Measurements from ENCODE around the gene CEP104.
"Not testable (repeated sequence)": the region's sequence is repeated elsewhere in the genome, so short reads cannot be mapped to it uniquely, and the experiment has no call there.

The CEP104 gene

GRCh38 chr1:3825356-3825755 is 31.7 kb downstream of the CEP104 start:
- DNase-seq (ENCODE audit: low read depth in 2 of 2): no peak

GRCh38 chr1:3824650-3825049 is 32.4 kb downstream of the CEP104 start:
- no peak for DNase-seq (ENCODE audit: low read depth in 2 of 2)

DNA sequence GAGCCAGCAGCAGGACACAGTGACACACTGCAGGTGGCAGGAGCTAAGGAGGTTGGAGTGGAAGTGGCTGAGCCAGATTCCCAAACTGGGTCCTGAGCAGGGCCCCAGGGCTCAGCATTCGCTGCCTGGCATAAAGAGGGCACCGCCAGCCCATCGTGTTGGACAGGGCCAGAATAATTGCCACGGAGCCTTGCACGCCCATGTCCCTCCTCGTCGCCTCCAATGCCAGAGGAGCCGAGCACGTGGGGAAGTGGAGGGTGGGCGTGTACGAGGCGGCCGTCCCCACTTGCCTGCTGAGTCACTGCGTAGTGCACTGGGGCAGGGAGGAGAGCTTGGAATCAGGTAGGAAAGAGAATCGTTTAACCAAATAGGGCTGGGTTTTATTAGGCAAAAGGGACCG is 34.6 kb downstream of the CEP104 start:
- no peak for DNase-seq (ENCODE audit: low read depth in 2 of 2)

DNA sequence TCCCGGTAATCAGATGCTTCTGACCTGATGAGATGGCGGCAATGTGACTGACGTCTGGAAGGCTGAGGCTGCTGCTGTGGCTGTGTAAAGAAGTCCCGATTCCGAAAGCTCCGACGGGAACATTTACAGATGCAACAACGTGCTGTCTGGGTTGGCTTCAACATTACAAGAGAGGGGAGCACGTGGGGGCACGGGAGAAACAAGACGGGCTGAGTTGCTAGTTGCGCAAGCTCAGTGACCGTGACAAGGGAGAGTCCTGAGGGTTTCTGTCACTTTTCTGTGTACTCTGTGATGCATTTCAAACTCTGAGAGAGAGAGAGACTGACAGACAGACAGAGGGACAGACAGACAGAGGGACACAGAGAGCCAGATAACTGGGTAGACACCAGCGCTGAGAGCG is 35.1 kb downstream of the CEP104 start:
- DNase-seq (ENCODE audit: low read depth in 2 of 2): no peak

GRCh38 chr1:3821447-3821846 is 35.6 kb downstream of the CEP104 start:
- DNase-seq (ENCODE audit: low read depth in 2 of 2): no peak

DNA sequence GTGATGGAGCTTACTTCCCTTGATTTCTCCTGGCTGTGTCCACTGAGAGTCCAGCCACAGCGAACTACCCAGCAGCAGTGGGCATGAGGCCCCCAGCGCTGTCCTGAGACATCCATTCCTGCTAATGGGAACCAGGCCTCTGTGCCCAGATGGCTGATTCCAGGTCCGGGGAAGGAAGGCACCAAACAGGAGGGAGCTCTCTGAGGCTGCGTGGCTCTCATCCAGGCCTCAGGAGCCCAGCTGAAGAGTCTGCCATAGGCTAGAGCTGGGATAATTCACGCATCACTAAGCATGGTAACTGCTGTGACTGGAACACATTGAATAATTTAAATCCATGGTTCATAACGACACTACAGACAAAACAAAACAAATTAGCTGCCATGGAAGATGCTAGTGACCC is 36.0 kb downstream of the CEP104 start:
- no peak for DNase-seq (ENCODE audit: low read depth in 2 of 2)

DNA sequence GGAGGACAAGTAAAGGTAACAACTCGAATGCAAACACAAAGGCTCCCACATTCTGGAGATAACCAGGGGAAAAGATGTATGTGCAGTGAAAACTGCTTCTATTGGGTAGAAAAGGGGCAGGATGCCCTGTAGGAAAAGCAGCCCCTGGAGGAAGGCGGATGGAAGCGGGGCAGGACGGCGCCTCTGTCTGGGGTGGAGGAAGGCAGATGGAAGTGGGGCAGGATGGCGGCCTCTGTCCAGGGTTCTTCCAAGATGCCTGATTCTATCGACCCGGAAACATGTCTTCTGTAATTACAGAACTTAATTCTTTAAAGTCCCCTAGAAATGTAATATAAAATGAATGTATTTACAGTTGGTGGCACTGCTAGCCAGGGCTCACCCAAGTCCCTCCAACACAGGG is 36.7 kb downstream of the CEP104 start:
- no peak for DNase-seq (ENCODE audit: low read depth in 2 of 2)

- DNase-seq (ENCODE audit: low read depth in 2 of 2): no peak
Observed at GRCh38 chr1:3819771-3820200, 37.2 kb downstream of the CEP104 start.

GRCh38 chr1:3817821-3818597 is 39.0 kb downstream of the CEP104 start:
- no peak for DNase-seq (ENCODE audit: low read depth in 2 of 2)

GRCh38 chr1:3817138-3817740 is 39.8 kb downstream of the CEP104 start:
- DNase-seq (ENCODE audit: low read depth in 2 of 2): no peak

GRCh38 chr1:3816331-3817137 is 40.5 kb downstream of the CEP104 start:
- no peak for DNase-seq (ENCODE audit: low read depth in 2 of 2)

GRCh38 chr1:3814771-3815561 is 42.0 kb downstream of the CEP104 start:
- DNase-seq (ENCODE audit: low read depth in 2 of 2): no peak

DNA sequence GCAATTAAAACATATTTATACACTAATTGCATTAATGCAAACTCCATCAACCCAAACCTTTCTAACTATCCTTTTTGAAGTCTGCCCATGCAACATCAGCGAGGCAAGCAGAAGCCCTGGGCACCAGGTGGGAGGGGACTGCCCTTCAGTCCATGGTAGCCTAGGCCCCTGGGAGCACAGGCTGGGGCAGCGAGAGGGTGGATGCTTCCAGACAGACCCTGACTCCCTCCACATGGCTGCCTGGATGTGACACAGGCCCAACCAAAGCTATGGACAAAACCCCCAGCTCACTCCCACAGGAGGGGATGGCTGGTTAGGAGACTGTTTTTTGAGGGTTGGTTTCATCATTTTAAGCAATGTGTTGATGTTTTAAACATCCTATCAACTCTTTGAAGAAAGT is 42.9 kb downstream of the CEP104 start:
- no peak for DNase-seq (ENCODE audit: low read depth in 2 of 2)

- no peak for DNase-seq (ENCODE audit: low read depth in 2 of 2)
Observed at GRCh38 chr1:3811595-3811911, 45.5 kb downstream of the CEP104 start.

- DNase-seq (ENCODE audit: low read depth in 2 of 2): not testable (repeated sequence)
Observed at GRCh38 chr1:3810149-3810761, 46.8 kb downstream of the CEP104 start.

DNA sequence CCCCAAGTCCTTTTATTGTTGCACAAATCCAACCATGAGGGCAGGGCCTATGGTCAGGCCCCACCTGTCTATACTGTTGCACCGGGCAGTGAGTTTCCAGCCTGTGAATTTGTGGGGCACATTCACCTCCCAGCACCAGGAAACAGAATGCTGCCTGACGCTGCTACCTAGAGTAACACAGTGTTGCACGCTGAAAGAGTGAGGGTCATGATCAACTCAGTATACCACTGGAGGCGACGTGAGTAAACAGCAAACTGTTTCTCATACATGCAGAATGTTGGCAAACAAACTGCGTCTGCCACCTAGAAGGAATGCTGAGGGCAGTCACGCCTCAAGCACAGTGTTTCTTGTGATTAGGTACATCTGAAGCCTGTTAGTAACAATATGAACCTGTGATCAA is 47.3 kb downstream of the CEP104 start:
- DNase-seq (ENCODE audit: low read depth in 2 of 2): no peak

- DNase-seq (ENCODE audit: low read depth in 2 of 2): no peak
Observed at GRCh38 chr1:3807769-3808168, 49.2 kb downstream of the CEP104 start.

GRCh38 chr1:3805038-3805437 is 52.0 kb downstream of the CEP104 start:
- no peak for DNase-seq (ENCODE audit: low read depth in 2 of 2)

GRCh38 chr1:3804627-3804944 is 52.4 kb downstream of the CEP104 start:
- not testable (repeated sequence) for DNase-seq (ENCODE audit: low read depth in 2 of 2)

DNA sequence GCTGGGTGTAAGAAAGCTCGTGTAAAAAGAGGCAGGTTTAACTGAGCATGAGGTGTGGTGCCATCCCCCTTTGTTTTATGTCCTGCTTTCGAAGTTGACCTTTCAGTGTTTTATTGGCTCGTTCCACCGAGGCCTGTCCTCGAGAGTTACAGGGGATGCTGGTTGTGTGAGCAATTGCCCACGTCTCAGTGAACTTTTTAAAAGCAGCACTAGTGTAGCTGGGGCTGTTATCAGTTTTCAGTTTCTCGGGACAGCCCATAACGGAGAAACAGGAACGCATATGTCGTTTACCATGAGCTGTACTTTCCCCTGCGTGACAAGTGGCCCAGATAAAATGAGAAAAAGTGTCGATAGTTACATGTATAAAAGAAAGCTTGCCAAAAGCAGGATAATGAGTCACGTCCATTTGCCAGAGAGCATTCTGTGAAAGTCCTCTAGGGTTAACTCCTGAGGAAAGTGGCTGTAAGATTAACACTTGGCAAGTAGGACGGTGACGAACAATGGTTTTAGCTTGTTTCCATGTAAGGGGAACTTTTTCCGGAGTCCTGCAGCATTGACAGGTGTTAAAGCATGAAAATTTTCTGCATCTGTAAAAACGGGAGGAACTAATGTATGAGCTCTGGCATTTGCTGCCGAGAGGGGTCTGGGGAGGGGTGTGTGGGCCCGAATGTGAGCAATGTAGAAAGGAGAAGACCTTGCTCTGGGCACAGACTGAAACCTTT is 52.9 kb downstream of the CEP104 start:
- DNase-seq (ENCODE audit: low read depth in 2 of 2): no peak

- not testable (repeated sequence) for DNase-seq (ENCODE audit: low read depth in 2 of 2)
Observed at GRCh38 chr1:3800795-3801194, 56.2 kb downstream of the CEP104 start.

All from stimulated activated CD8-positive, alpha-beta memory T cell treated with anti-CD3 and anti-CD28 coated beads, Interleukin-2, amount 100 ng/mL, for 48 hours (primary cell).